ENCODE measurements around the gene RNF183. TPM values are rescaled to one million over a fixed set of nuclear protein-coding genes. Genes with fewer than 3 reads are reported as not detected.

RNF183 gene
- total RNA-seq, 1 donor from 2014 or later = 3.9 TPM

- no peak for TF ChIP-seq CTCF (conservative IDR thresholded peaks at IDR 0.05; ENCODE audit: low read depth, low read length)
- DNase-seq (ENCODE audit: low read depth) = no peak
- H3K4me3 ChIP-seq (ENCODE audit: low read depth, low read length) = no peak overlapping the region
Measured at GRCh38 chr9:113267911-113268566, 35.1 kb downstream of the RNF183 start.

- H3K4me3 ChIP-seq (ENCODE audit: low read depth, low read length) = no peak overlapping the region
Measured at GRCh38 chr9:113266174-113266573, 37.0 kb downstream of the RNF183 start.

GRCh38 chr9:113261917-113262671, 41.1 kb downstream of the RNF183 start:
- H3K4me3 ChIP-seq (ENCODE audit: low read depth, low read length) = no peak overlapping the region
- DNase-seq (ENCODE audit: low read depth) = peak; percentile 30
- TF ChIP-seq CTCF (conservative IDR thresholded peaks at IDR 0.05; ENCODE audit: low read depth, low read length) = no peak

More at GRCh38 chr9:113266174-113266573, 37.0 kb downstream of the RNF183 start:
- no peak for DNase-seq (ENCODE audit: low read depth)
- no peak for TF ChIP-seq CTCF (conservative IDR thresholded peaks at IDR 0.05; ENCODE audit: low read depth, low read length)

DNA sequence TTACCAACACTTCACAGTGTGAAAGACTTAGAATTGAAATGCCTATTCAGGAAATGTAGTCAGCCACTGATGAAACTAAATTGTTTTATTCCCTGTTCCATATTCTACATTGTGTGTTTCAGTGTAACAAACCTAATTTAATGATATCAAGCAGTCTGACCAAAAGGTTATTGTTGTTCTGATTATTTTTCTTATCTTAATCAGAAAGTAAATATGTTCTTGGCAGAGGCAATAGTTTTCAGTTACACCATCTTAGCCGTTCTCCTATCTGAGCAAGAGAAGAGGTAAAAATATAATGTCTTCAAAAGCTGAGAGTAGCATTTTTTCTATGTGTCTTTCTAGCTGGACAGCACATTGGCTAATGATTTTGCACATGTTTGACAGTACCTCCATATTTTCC, 44.9 kb downstream of the RNF183 start:
- no peak for DNase-seq (ENCODE audit: low read depth)
- H3K4me3 ChIP-seq (ENCODE audit: low read depth, low read length) = no peak overlapping the region
- no peak for TF ChIP-seq CTCF (conservative IDR thresholded peaks at IDR 0.05; ENCODE audit: low read depth, low read length)

GRCh38 chr9:113257863-113258262, 45.3 kb downstream of the RNF183 start:
- DNase-seq (ENCODE audit: low read depth) = no peak
- no peak overlapping the region for H3K4me3 ChIP-seq (ENCODE audit: low read depth, low read length)
- TF ChIP-seq CTCF (conservative IDR thresholded peaks at IDR 0.05; ENCODE audit: low read depth, low read length) = no peak

DNA sequence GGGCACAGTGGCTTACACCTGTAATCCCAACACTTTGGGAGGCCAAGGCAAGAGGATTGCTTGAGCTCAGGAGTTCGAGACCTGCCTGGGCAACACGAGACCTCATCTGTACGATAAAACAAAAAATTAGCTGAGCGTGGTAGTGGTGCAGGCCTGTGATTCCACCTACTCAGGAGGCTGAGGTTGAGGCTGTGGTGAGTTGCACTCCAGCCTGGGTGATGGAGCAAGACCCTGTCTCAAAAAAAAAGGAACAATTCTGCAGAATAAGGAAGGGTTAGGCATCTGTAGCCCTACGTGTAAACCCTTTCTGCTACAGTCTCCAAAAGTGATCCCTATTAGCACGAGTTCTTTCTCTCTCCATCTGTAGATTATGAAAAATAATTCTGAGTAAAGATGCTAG, 47.7 kb downstream of the RNF183 start:
- TF ChIP-seq CTCF (conservative IDR thresholded peaks at IDR 0.05; ENCODE audit: low read depth, low read length) = no peak
- no peak for DNase-seq (ENCODE audit: low read depth)

More for the DNA sequence above, 47.7 kb downstream of the RNF183 start:
- H3K4me3 ChIP-seq (ENCODE audit: low read depth, low read length) = no peak overlapping the region
